Adrenal gland (tissue), 5 donors: Measurements from ENCODE around the gene OR8A1.

ENCODE experiments used
- CTCF ChIP-seq, 6 experiments: fragments of 450-650 bp in 4 of 6; fragments of 200-600 bp in 2 of 6; sonication (generic) in 1 of 6; IDR thresholded peaks; 1 replicate in 5 of 6; 2 replicates in 1 of 6; pipeline versions ENCODE4 v1.5.1 to v1.8.0; 2016 to 2021; ENCODE audit warnings: antibody characterized with exemption in 6 of 6, mild to moderate bottlenecking in 2 of 6, moderate library complexity in 1 of 6
- POLR2A ChIP-seq, 2 donors: fragments of 450-650 bp; IDR thresholded peaks; one replicate each; pipeline ENCODE4 v1.6.1; 2017; ENCODE audit warnings: antibody characterized with exemption in 2 of 2, mild to moderate bottlenecking in 2 of 2, moderate library complexity in 1 of 2
- donor health status: DM: no; HTN: no; CAD: no.

- TF ChIP-seq POLR2A (IDR thresholded peaks at IDR 0.05) (no peak), CTCF (IDR thresholded peaks at IDR 0.05) (no peak)
Observed at GRCh38 chr11:124581817-124582216, 12.0 kb downstream of the OR8A1 start.
